CD4-positive, alpha-beta T cell (primary cell): ENCODE results near the gene CCDC185. TPM values are rescaled to one million over a fixed set of nuclear protein-coding genes. Genes with fewer than 3 reads are reported as not detected.

ENCODE experiments used
- ATAC-seq: fragments of 200-7000 bp; cut with Tn5 transposase; one replicate; pipeline ENCODE4 v1.10.0; 2022; ENCODE audit warnings: mild to moderate bottlenecking; ENCODE audit not compliant: poor library complexity
- CTCF ChIA-PET: fragments of 350-600 bp; sonication (Branson Sonifier 250); formaldehyde crosslinking; loops from one replicate; lab custom pipeline; 2021; ENCODE audit warnings: antibody characterized with exemption, inconsistent platforms; lab: Charles Lee
- POLR2A ChIA-PET: fragments of 350-600 bp; sonication (Branson Sonifier 250); formaldehyde crosslinking; loops from one replicate; lab custom pipeline; 2021; ENCODE audit warnings: antibody characterized with exemption, inconsistent platforms; lab: Charles Lee
- DNase-seq, 14 experiments: peaks; one replicate each; pipeline ENCODE4 v3.0.0-alpha.2; 2013 to 2020; ENCODE audit warnings: mixed read lengths in 2 of 14
- H3K27ac ChIP-seq, 2 donors: one replicate each; pipeline versions ENCODE4 v1.5.1 to v1.7.0; 2013; ENCODE audit warnings: low read length in 2 of 2, low read depth in 1 of 2, mild to moderate bottlenecking in 1 of 2
- H3K27me3 ChIP-seq, 2 experiments: 1 replicate in 1 of 2; 2 replicates in 1 of 2; pipeline versions ENCODE4 v1.6.1 to v1.7.0; 2013; ENCODE audit warnings: low read length in 2 of 2, control low read depth in 1 of 2, mild to moderate bottlenecking in 1 of 2, moderate library complexity in 1 of 2; ENCODE audit not compliant: insufficient read depth in 2 of 2, control insufficient read depth in 1 of 2
- H3K36me3 ChIP-seq: one replicate; pipeline ENCODE4 v1.6.1; 2013; ENCODE audit warnings: low read length, control low read depth; ENCODE audit not compliant: insufficient read depth
- H3K4me1 ChIP-seq: one replicate; pipeline ENCODE4 v1.6.1; 2013; ENCODE audit warnings: low read length, control low read depth; ENCODE audit not compliant: insufficient read depth
- H3K4me3 ChIP-seq: one replicate; pipeline ENCODE4 v1.5.1; 2013; ENCODE audit warnings: mild to moderate bottlenecking, low read length, moderate library complexity
- H3K9me3 ChIP-seq, 2 experiments: 1 replicate in 1 of 2; 2 replicates in 1 of 2; pipeline versions ENCODE4 v1.6.1 to v1.7.0; 2013; ENCODE audit warnings: low read length in 2 of 2, mild to moderate bottlenecking in 2 of 2, control low read depth in 1 of 2, moderate library complexity in 1 of 2; ENCODE audit not compliant: control insufficient read depth in 1 of 2, insufficient read depth in 1 of 2
- H3K27ac Mint-ChIP-seq: one replicate; pipeline ENCODE4 v1.8.0; 2020; ENCODE audit warnings: mixed read lengths
- H3K27me3 Mint-ChIP-seq: one replicate; pipeline ENCODE4 v1.8.0; 2021; ENCODE audit warnings: mixed read lengths
- H3K36me3 Mint-ChIP-seq: one replicate; pipeline ENCODE4 v1.8.0; 2021; ENCODE audit warnings: low read depth, mixed read lengths
- H3K4me1 Mint-ChIP-seq: one replicate; pipeline ENCODE4 v1.8.0; 2021; ENCODE audit warnings: low read depth, mixed read lengths
- H3K4me3 Mint-ChIP-seq: one replicate; pipeline ENCODE4 v1.8.0; 2020; ENCODE audit warnings: mild to moderate bottlenecking, mixed read lengths
- H3K9me3 Mint-ChIP-seq: one replicate; pipeline ENCODE4 v1.8.0; 2020; ENCODE audit warnings: mixed read lengths
- CTCF ChIP-seq: fragments of 200-600 bp; IDR thresholded peaks from one replicate; pipeline ENCODE4 v1.8.0; 2022; ENCODE audit warnings: antibody characterized with exemption, mild to moderate bottlenecking
- intact Hi-C, 2 experiments: fragments of 100-400 bp; cut with DNase I in 1 of 2; cut with micrococcal nuclease in 1 of 2; formaldehyde crosslinking; loops; one replicate each; pipeline versions ENCODE4 v1.15.1 to v1.9.0; 2023 to 2025; cut with DNase I, micrococcal nuclease
- total RNA-seq, 174 experiments: library from RNA in 2 of 174; stranded (reverse) in 2 of 174; gene quantifications; one replicate each; pipeline ENCODE4 v1.2.3 and lab custom pipeline; 2021 to 2026

CCDC185 gene
- total RNA-seq, 2 experiments from 2014 or later: not detected

GRCh38 chr1:223419115-223419514, 25.9 kb downstream of the CCDC185 start:
- Mint-ChIP-seq H3K4me1 (no peaks in the 10 kb centered on the region), H3K36me3 (no peaks in the 10 kb centered on the region), H3K27ac (no peak overlapping the region), H3K4me3 (no peak overlapping the region), H3K27me3 (no peaks in the 10 kb centered on the region), H3K9me3 (no peaks in the 10 kb centered on the region)
- no peak overlapping the region for H3K27ac ChIP-seq
- H3K9me3 ChIP-seq: no peaks in the 10 kb centered on the region
- TF ChIP-seq CTCF: no peak
- ChIA-PET POLR2A (no interaction called here), CTCF (no interaction called here)
- DNase-seq: no peak
- peaks cover 0 to 2% of the 10 kb centered on the region in 2 experiments for H3K27me3 ChIP-seq
- intact Hi-C loops: no loop called here
- no peaks in the 10 kb centered on the region for H3K4me1 ChIP-seq
- no peak overlapping the region for H3K4me3 ChIP-seq
- no peaks in the 10 kb centered on the region for H3K36me3 ChIP-seq
- ATAC-seq: no peak

GRCh38 chr1:223419561-223419960, 26.3 kb downstream of the CCDC185 start:
- intact Hi-C loops: no loop called here
- H3K27ac ChIP-seq: no peak overlapping the region
- no peak for ATAC-seq
- DNase-seq: no peak
- Mint-ChIP-seq H3K4me1 (no peaks in the 10 kb centered on the region), H3K4me3 (no peak overlapping the region), H3K27me3 (no peaks in the 10 kb centered on the region), H3K27ac (no peak overlapping the region), H3K36me3 (no peaks in the 10 kb centered on the region), H3K9me3 (no peaks in the 10 kb centered on the region)
- H3K4me3 ChIP-seq: no peak overlapping the region
- TF ChIP-seq CTCF: no peak
- H3K9me3 ChIP-seq: no peaks in the 10 kb centered on the region
- peaks cover 0 to 2% of the 10 kb centered on the region in 2 experiments for H3K27me3 ChIP-seq
- no peaks in the 10 kb centered on the region for H3K4me1 ChIP-seq
- CTCF ChIA-PET: no interaction called here
- POLR2A ChIA-PET: interaction anchor here (0.7 kb wide), 1 partner anchor 96 kb away, joined by 3 read pairs; no protein-coding TSS in a partner anchor
- no peaks in the 10 kb centered on the region for H3K36me3 ChIP-seq

- no peak overlapping the region for H3K4me3 ChIP-seq
- Mint-ChIP-seq H3K36me3 (no peaks in the 10 kb centered on the region), H3K27ac (no peak overlapping the region), H3K9me3 (no peaks in the 10 kb centered on the region), H3K4me1 (no peaks in the 10 kb centered on the region), H3K27me3 (no peaks in the 10 kb centered on the region), H3K4me3 (no peak overlapping the region)
- no peak for TF ChIP-seq CTCF
- peaks cover 0 to 2% of the 10 kb centered on the region in 2 experiments for H3K27me3 ChIP-seq
- no peaks in the 10 kb centered on the region for H3K36me3 ChIP-seq
- intact Hi-C loops: no loop called here
- CTCF ChIA-PET: no interaction called here
- POLR2A ChIA-PET: no interaction called here
- no peak overlapping the region for H3K27ac ChIP-seq
- H3K4me1 ChIP-seq: no peaks in the 10 kb centered on the region
- no peaks in the 10 kb centered on the region for H3K9me3 ChIP-seq
- ATAC-seq (no peak), DNase-seq (no peak)
Measured at GRCh38 chr1:223421025-223421424, 27.8 kb downstream of the CCDC185 start.
